Testis (tissue), 2 donors: ENCODE data around the gene ADRA1B.

Experiments used
- CTCF ChIP-seq, 3 experiments: fragments of 450-650 bp in 2 of 3; fragments of 200-600 bp in 1 of 3; sonication (generic) in 1 of 3; IDR thresholded peaks; one replicate each; pipeline ENCODE4 v1.5.1; 2016 to 2019; ENCODE audit warnings: antibody characterized with exemption in 3 of 3, mild to moderate bottlenecking in 2 of 3, moderate library complexity in 1 of 3
- POLR2A ChIP-seq: fragments of 450-650 bp; IDR thresholded peaks from one replicate; pipeline ENCODE4 v1.6.1; 2017; ENCODE audit warnings: antibody characterized with exemption, mild to moderate bottlenecking, moderate library complexity

- TF ChIP-seq CTCF (IDR thresholded peaks at IDR 0.05) (peak in 1 of 3 experiments; percentile 20), POLR2A (peak; percentile 86)
These were observed 92.8 kb downstream of the ADRA1B start, which contains the start of gene TTC1 for GRCh38 chr5:160008877-160009590.
